Esophagus muscularis mucosa (tissue), 4 donors: ENCODE data around the gene ZFHX3.

Source experiments
- EP300 ChIP-seq: sonication (generic); formaldehyde crosslinking; IDR thresholded peaks from one replicate; pipeline ENCODE4 v1.6.1; 2017; ENCODE audit warnings: antibody characterized with exemption
- POLR2A ChIP-seq: fragments of 450-650 bp; IDR thresholded peaks from one replicate; pipeline ENCODE4 v1.6.1; 2017; ENCODE audit warnings: antibody characterized with exemption, moderate library complexity, mild to moderate bottlenecking, low read depth
- POLR2AphosphoS5 ChIP-seq, 2 donors: sonication (generic); formaldehyde crosslinking; IDR thresholded peaks; one replicate each; pipeline ENCODE4 v1.6.1; 2017; ENCODE audit warnings: antibody characterized with exemption in 2 of 2
- TF ChIP-seq, protein P1 (sequence below), 3 experiments: fragments of 200-600 bp in 2 of 3; fragments of 450-650 bp in 1 of 3; sonication (generic) in 2 of 3; IDR thresholded peaks; one replicate each; pipeline ENCODE4 v1.5.1; 2017 to 2019; ENCODE audit warnings: antibody characterized with exemption in 3 of 3, mild to moderate bottlenecking in 2 of 3, moderate library complexity in 1 of 3

DNA sequence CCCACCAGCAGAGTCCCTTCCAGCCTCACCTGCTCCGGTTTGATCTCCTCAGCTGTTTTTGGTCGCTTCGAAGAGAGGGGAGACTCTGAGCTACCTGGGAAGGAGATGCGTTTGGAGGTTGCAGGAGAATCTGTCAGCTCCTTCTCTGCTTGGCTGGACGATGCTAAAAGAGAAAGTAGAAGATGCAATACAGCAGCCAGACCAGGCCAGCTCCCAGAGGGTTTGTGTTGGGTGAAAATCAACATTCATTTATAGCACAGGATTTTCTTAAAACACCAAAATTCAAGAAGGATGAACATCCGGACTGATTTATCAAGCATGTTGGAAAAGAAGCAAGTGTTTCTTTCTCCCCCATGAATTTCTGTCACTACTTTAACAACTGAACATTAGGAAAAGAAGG lies 236.1 kb downstream of the ZFHX3 start:
- TF ChIP-seq EP300, result no peak
- TF ChIP-seq, protein P1, sequence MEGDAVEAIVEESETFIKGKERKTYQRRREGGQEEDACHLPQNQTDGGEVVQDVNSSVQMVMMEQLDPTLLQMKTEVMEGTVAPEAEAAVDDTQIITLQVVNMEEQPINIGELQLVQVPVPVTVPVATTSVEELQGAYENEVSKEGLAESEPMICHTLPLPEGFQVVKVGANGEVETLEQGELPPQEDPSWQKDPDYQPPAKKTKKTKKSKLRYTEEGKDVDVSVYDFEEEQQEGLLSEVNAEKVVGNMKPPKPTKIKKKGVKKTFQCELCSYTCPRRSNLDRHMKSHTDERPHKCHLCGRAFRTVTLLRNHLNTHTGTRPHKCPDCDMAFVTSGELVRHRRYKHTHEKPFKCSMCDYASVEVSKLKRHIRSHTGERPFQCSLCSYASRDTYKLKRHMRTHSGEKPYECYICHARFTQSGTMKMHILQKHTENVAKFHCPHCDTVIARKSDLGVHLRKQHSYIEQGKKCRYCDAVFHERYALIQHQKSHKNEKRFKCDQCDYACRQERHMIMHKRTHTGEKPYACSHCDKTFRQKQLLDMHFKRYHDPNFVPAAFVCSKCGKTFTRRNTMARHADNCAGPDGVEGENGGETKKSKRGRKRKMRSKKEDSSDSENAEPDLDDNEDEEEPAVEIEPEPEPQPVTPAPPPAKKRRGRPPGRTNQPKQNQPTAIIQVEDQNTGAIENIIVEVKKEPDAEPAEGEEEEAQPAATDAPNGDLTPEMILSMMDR (IDR thresholded peaks at IDR 0.05), result no peak
- TF ChIP-seq POLR2A, result no peak
- no peak for TF ChIP-seq POLR2AphosphoS5 (IDR thresholded peaks at IDR 0.05)
